ENCODE measurements around the gene SLN. TPM values are rescaled to one million over a fixed set of nuclear protein-coding genes. Genes with fewer than 3 reads are reported as not detected.

SLN gene
- total RNA-seq, 1 donor from 2014 or later, result 1.0 TPM

DNA sequence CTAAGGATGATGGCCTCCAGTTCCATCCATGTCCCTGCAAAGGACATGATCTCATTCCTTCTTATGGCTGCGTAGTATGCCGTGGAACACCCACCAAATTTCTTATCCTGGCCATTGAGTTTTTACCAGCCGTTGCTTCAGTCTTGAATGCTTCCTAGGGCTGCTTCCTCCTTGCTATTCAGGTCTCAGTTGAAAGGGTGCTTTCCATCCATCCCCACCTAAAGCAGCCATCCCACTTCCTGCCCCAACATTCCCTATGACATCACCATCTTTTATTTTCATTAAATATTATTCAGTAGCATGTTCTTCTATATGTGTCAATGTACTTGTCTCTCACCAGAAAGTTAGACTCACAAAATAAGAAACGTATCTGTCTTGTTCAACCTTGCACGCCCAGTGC lies 40.7 kb upstream of the SLN start:
- no peak for TF ChIP-seq CTCF (IDR thresholded peaks at IDR 0.05)
- Histone ChIP-seq H3K4me1 (no peaks in the 10 kb centered on the region), H3K36me3 (no peaks in the 10 kb centered on the region), H3K4me3 (no peak overlapping the region), H3K9me3 (no peaks in the 10 kb centered on the region), H3K27ac (no peak overlapping the region), H3K27me3 (no peaks in the 10 kb centered on the region)
- DNase-seq (no peak), ATAC-seq (no peak)
- intact Hi-C loops (cut with DNase I), result no loop called here

- no peak for DNase-seq
- Histone ChIP-seq H3K27ac (no peak overlapping the region), H3K36me3 (no peaks in the 10 kb centered on the region), H3K4me1 (no peaks in the 10 kb centered on the region), H3K27me3 (no peaks in the 10 kb centered on the region), H3K9me3 (no peaks in the 10 kb centered on the region), H3K4me3 (no peak overlapping the region)
- intact Hi-C loops (cut with DNase I), result no loop called here
- TF ChIP-seq CTCF (IDR thresholded peaks at IDR 0.05), result no peak
- ATAC-seq, result no peak
These were observed 39.2 kb upstream of the SLN start for GRCh38 chr11:107751082-107751481.

- intact Hi-C loops (cut with DNase I), result no loop called here
- Histone ChIP-seq H3K27ac (no peak overlapping the region), H3K36me3 (no peaks in the 10 kb centered on the region), H3K4me1 (no peaks in the 10 kb centered on the region), H3K4me3 (no peak overlapping the region), H3K9me3 (no peaks in the 10 kb centered on the region), H3K27me3 (no peaks in the 10 kb centered on the region)
- no peak for TF ChIP-seq CTCF (IDR thresholded peaks at IDR 0.05)
- ATAC-seq (no peak), DNase-seq (no peak)
These were observed 38.5 kb upstream of the SLN start for GRCh38 chr11:107750313-107750712.

- Histone ChIP-seq H3K27me3 (no peaks in the 10 kb centered on the region), H3K4me1 (no peaks in the 10 kb centered on the region), H3K27ac (no peak overlapping the region), H3K9me3 (no peaks in the 10 kb centered on the region), H3K4me3 (no peak overlapping the region), H3K36me3 (no peaks in the 10 kb centered on the region)
- ATAC-seq (no peak), DNase-seq (no peak)
- intact Hi-C loops (cut with DNase I), result no loop called here
- TF ChIP-seq CTCF (IDR thresholded peaks at IDR 0.05), result no peak
These were observed 35.8 kb upstream of the SLN start for GRCh38 chr11:107747622-107748021.

GRCh38 chr11:107744736-107745135 lies 32.9 kb upstream of the SLN start:
- intact Hi-C loops (cut with DNase I), result no loop called here
- Histone ChIP-seq H3K9me3 (no peaks in the 10 kb centered on the region), H3K4me3 (no peak overlapping the region), H3K27me3 (no peaks in the 10 kb centered on the region), H3K36me3 (no peaks in the 10 kb centered on the region), H3K4me1 (no peaks in the 10 kb centered on the region), H3K27ac (no peak overlapping the region)
- TF ChIP-seq CTCF (IDR thresholded peaks at IDR 0.05), result no peak
- ATAC-seq, result no peak
- DNase-seq, result no peak

DNA sequence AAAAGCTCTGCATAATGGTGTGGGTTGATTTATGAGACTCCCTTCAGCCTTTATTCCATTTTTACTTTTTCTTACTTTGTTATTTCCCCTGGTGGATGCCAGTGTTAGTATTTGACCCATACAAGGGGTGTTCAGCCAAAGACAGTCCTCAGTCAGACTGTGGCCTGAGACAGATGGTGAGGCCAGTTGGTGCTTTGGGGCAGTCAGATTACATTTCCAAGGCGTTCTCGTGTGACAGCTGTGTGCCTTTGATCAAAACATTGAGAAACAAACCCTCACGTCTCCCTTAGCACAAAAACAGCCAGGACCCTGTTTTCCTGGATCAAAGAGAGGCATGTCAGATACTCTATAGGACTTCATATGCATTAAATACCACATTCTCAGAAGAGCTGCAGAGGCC lies 31.3 kb upstream of the SLN start:
- H3K36me3 ChIP-seq, result no peaks in the 10 kb centered on the region
- DNase-seq, result no peak
- no peak overlapping the region for H3K4me3 ChIP-seq
- H3K4me1 ChIP-seq, result no peaks in the 10 kb centered on the region
- ATAC-seq, result no peak
- intact Hi-C loops (cut with DNase I), result no loop called here
- no peaks in the 10 kb centered on the region for H3K27me3 ChIP-seq
- no peak overlapping the region for H3K27ac ChIP-seq
- no peaks in the 10 kb centered on the region for H3K9me3 ChIP-seq
- no peak for TF ChIP-seq CTCF (IDR thresholded peaks at IDR 0.05)

All from upper lobe of right lung (tissue), 1 donor.